Measurements from ENCODE around the gene MCC. TPM values are rescaled to one million over a fixed set of nuclear protein-coding genes. Genes with fewer than 3 reads are reported as not detected.

Gene MCC
- polyA plus RNA-seq, 2 of the 4 experiments (the other 2 are of a cell fraction) = 0.09 to 0.10 TPM

DNA sequence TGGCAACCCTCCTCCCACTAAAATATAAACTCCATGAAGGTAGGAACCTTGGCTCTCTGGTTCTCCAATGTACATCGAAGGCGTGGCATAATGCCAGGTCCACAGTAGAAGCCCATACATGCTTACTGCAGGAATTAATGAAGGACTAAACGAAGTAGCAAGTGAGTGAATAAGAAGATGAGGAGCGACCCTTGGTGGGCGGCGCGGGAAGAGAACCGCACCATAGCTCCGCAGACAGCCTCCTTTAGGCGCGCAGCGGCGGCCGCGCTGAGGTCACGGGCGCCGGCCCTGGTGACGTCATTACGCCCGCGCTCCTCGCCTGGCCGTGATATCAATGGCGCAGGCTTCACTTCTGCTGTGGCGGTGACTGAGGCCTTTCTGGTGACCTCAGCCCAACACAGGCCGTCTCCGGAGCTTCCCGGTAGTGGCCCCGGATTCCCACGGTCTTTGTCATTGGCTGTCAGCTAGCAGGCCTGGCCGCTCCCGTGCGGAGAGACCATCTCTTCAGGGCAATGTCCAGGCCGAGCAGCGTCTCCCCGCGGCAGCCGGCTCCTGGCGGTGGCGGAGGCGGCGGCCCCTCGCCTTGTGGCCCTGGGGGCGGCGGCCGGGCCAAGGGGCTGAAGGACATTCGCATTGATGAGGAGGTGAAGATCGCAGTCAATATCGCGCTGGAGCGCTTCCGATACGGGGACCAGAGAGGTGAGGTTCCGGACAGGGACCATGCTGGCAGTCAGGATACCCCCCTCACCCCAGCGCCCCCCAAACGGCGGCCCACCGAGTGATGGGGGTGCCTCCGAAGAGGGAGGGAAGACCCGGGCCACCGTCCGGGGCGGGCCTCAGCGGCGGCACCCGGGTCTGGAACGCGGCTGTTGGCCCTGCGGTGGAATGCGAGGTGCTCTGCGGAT, 25.4 kb upstream of the MCC start, which contains the start of gene YTHDC2 (continued):
- TF ChIP-seq FOSL2 (IDR thresholded peaks at IDR 0.05) (no peak), FOSL2 (CRISPR knock-in tag; IDR thresholded peaks at IDR 0.05) (peak; percentile 86), ZFP36 (IDR thresholded peaks at IDR 0.05; ENCODE audit: borderline replicate concordance, partially characterized antibody) (no peak), RNF2 (IDR thresholded peaks at IDR 0.05; ENCODE audit: borderline replicate concordance, low read depth) (no peak), CBX2 (IDR thresholded peaks at IDR 0.05; ENCODE audit: borderline replicate concordance, low read depth) (no peak), FOSB (CRISPR knock-in tag; IDR thresholded peaks at IDR 0.05) (no peak), NFE2L2 (conservative IDR thresholded peaks at IDR 0.05; ENCODE audit: low read length) (no peak)

GRCh38 chr5:113512341-113512740, 24.1 kb upstream of the MCC start:
- H3K4me2 ChIP-seq = no peak overlapping the region
- ChIA-PET CTCF (interaction anchor here (0.6 to 2.8 kb wide), 9 partner anchors 19 to 809 kb away, joined by 3 to 36 read pairs (median 13); no protein-coding TSS in a partner anchor), POLR2A (no interaction called here)
- H3K9me3 ChIP-seq = no peaks in the 10 kb centered on the region
- peaks cover 13% of the 10 kb centered on the region; the same call in 2 of the 3 replicates for H3K4me1 ChIP-seq
- ATAC-seq (no peak), FAIRE-seq (no peak), DNase-seq (ENCODE audit: low read depth in 1 of 2, low spot score in 1 of 2) (no peak)
- no peak overlapping the region for H3K4me3 ChIP-seq
- WGBS (ENCODE audit: missing lambda C conversion rate) = 59% methylated on average over 3 of the region's 3 CpGs
- no peak overlapping the region for H3K27ac ChIP-seq
- TF ChIP-seq CHD4 (IDR thresholded peaks at IDR 0.05; ENCODE audit: borderline replicate concordance) = no peak
- no peak for TF ChIP-seq USF2 (IDR thresholded peaks at IDR 0.05)

DNA sequence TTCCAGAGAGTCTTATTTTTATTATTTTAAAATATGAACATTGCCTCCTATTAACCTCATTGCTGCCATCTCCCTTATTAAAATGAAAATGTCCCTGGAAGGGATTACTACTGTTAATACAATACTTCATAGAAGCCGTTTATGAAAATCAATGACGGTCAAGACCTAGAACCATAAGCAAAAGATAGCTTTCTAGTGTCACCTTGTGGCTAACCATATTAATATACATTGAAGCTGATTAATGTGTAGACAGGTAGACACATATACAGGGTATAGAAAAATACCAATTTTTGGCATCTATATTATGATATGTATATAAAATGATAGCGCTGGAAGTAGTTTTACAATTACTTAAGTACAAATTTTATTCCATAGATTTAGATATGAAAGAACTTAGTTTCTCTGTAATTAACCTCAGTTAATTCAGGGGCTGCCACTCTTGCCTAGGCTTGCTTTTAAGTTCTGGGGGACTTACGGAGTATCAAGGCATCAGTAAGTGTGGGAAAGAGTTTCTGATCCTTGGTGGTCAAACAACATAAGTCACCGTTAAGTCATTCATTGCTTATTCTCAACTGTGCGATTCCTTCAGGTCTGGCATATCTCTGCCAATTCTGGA, 22.7 kb upstream of the MCC start:
- peak in 1 of 2 experiments; percentile 47 for DNase-seq (ENCODE audit: low read depth in 1 of 2, low spot score in 1 of 2)
- WGBS (ENCODE audit: missing lambda C conversion rate) = 32% methylated on average over 6 of the region's 6 CpGs
- ChIA-PET CTCF (interaction anchor here (0.7 to 2.8 kb wide), 19 partner anchors 9 to 965 kb away, joined by 3 to 36 read pairs (median 7); partner anchors contain the start of gene MCC), POLR2A (interaction anchor here (1.8 kb wide), 1 partner anchor 535 kb away, joined by 4 read pairs; the partner anchor contains the start of gene DCP2)
- ATAC-seq = peak in 1 of 2 experiments; percentile 37; a peak in 3 of 6 replicates
- Histone ChIP-seq H3K4me3 (no peak overlapping the region), H3K9me3 (no peaks in the 10 kb centered on the region), H3K4me1 (peaks cover 13% of the 10 kb centered on the region; the same call in 2 of the 3 replicates), H3K27ac (no peak overlapping the region), H3K4me2 (no peak overlapping the region)
- TF ChIP-seq HOXB5 (CRISPR knock-in tag; IDR thresholded peaks at IDR 0.05) (no peak), SMC3 (IDR thresholded peaks at IDR 0.05) (peak; percentile 68; the same call in 2 of the 3 replicates), RAD21 (conservative IDR thresholded peaks at IDR 0.05 in 1 of 2, IDR thresholded peaks at IDR 0.05 in 1 of 2) (peak; percentile 75 to 77)
- TF ChIP-seq, protein P1, sequence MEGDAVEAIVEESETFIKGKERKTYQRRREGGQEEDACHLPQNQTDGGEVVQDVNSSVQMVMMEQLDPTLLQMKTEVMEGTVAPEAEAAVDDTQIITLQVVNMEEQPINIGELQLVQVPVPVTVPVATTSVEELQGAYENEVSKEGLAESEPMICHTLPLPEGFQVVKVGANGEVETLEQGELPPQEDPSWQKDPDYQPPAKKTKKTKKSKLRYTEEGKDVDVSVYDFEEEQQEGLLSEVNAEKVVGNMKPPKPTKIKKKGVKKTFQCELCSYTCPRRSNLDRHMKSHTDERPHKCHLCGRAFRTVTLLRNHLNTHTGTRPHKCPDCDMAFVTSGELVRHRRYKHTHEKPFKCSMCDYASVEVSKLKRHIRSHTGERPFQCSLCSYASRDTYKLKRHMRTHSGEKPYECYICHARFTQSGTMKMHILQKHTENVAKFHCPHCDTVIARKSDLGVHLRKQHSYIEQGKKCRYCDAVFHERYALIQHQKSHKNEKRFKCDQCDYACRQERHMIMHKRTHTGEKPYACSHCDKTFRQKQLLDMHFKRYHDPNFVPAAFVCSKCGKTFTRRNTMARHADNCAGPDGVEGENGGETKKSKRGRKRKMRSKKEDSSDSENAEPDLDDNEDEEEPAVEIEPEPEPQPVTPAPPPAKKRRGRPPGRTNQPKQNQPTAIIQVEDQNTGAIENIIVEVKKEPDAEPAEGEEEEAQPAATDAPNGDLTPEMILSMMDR (IDR thresholded peaks at IDR 0.05) = peak; percentile 65
- no peak for FAIRE-seq

DNA sequence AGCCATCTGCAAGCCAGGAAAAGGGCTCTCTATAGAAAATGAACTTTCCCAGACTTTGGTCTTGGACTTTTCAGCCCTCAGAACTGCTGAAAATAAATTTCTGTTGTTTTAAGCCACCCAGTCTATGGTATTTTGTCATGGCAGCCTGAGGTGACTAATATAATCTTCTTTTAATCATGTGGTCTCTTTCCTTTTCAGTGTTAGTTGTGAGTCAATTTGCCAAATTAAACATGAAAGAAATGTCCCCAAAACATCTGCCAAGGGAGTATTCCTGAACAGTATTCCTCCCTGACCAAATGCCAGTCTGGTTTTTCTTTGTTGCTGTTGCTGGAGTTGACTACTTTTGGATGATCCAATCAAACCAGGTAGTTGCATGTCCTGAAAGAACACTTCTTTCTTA, 20.5 kb upstream of the MCC start:
- ChIA-PET CTCF (interaction anchor here (0.7 kb wide), 1 partner anchor 129 kb away, joined by 3 read pairs; no protein-coding TSS in a partner anchor), POLR2A (no interaction called here)
- no peaks in the 10 kb centered on the region for H3K4me1 ChIP-seq
- H3K9me3 ChIP-seq = no peaks in the 10 kb centered on the region
- no peak for TF ChIP-seq RCOR1 (IDR thresholded peaks at IDR 0.05; ENCODE audit: low read depth, low read length)
- no peak for TF ChIP-seq ZSCAN20 (CRISPR knock-in tag; IDR thresholded peaks at IDR 0.05)
- TF ChIP-seq TFCP2L1 (CRISPR knock-in tag; IDR thresholded peaks at IDR 0.05) = no peak
- no peak for TF ChIP-seq GATA3 (IDR thresholded peaks at IDR 0.05; ENCODE audit: borderline replicate concordance)
- no peak for TF ChIP-seq FOSB (CRISPR knock-in tag; IDR thresholded peaks at IDR 0.05)
- TF ChIP-seq RARB (CRISPR knock-in tag; IDR thresholded peaks at IDR 0.05) = no peak
- no peak for TF ChIP-seq KDM5A (IDR thresholded peaks at IDR 0.05)
- no peak for TF ChIP-seq USF2 (IDR thresholded peaks at IDR 0.05)
- TF ChIP-seq RAD21 (conservative IDR thresholded peaks at IDR 0.05 in 1 of 2, IDR thresholded peaks at IDR 0.05 in 1 of 2) = no peak
- no peak for TF ChIP-seq ESRRA (IDR thresholded peaks at IDR 0.05; ENCODE audit: borderline replicate concordance, low read length)
- TF ChIP-seq KDM1A (IDR thresholded peaks at IDR 0.05; ENCODE audit: low read depth) = no peak
- TF ChIP-seq CHD4 (IDR thresholded peaks at IDR 0.05; ENCODE audit: borderline replicate concordance) = no peak
- TF ChIP-seq TP53 (CRISPR knock-in tag; IDR thresholded peaks at IDR 0.05) = no peak
- H3K4me2 ChIP-seq = no peak overlapping the region
- no peak for DNase-seq (ENCODE audit: low read depth in 1 of 2, low spot score in 1 of 2)
- no peak overlapping the region for H3K27ac ChIP-seq
- no peak for ATAC-seq
- no peak overlapping the region for H3K4me3 ChIP-seq
- no peak for FAIRE-seq

All from A549 (cell line).